Ishikawa (cell line): Measurements from ENCODE around the gene NOTCH1.
A peak's percentile ranks its signal among the peaks of the same experiment; 100 is the strongest.

Experiments used
- CEBPB ChIP-seq: IDR thresholded peaks from 2 replicates; pipeline ENCODE4 v1.6.1; 2012
- CREB1 ChIP-seq: IDR thresholded peaks from 2 replicates; pipeline ENCODE4 v1.6.1; 2012; ENCODE audit warnings: low read depth
- EGR1 ChIP-seq: IDR thresholded peaks from 2 replicates; pipeline ENCODE4 v1.6.1; 2012
- EP300 ChIP-seq: IDR thresholded peaks from 2 replicates; pipeline ENCODE4 v1.6.1; 2012; ENCODE audit warnings: borderline replicate concordance
- FOXM1 ChIP-seq: IDR thresholded peaks from 2 replicates; pipeline ENCODE4 v1.6.1; 2012; ENCODE audit warnings: low read depth, borderline replicate concordance
- NFIC ChIP-seq: IDR thresholded peaks from 2 replicates; pipeline ENCODE4 v1.6.1; 2012
- RAD21 ChIP-seq: IDR thresholded peaks from 2 replicates; pipeline ENCODE4 v1.6.1; 2012; ENCODE audit warnings: low read depth
- REST ChIP-seq: IDR thresholded peaks from 2 replicates; pipeline ENCODE4 v1.6.1; 2012; ENCODE audit warnings: low read depth, mild to moderate bottlenecking
- TAF1 ChIP-seq: IDR thresholded peaks from 2 replicates; pipeline ENCODE4 v1.6.1; 2012; ENCODE audit warnings: low read depth, mild to moderate bottlenecking
- TCF12 ChIP-seq: IDR thresholded peaks from 2 replicates; pipeline ENCODE4 v1.6.1; 2012; ENCODE audit warnings: low read depth
- TEAD4 ChIP-seq: IDR thresholded peaks from 2 replicates; pipeline ENCODE4 v1.6.1; 2012
- YY1 ChIP-seq: IDR thresholded peaks from 2 replicates; pipeline ENCODE4 v1.6.1; 2012; ENCODE audit warnings: low read depth
- ZBTB7A ChIP-seq: IDR thresholded peaks from 2 replicates; pipeline ENCODE4 v1.6.1; 2012; ENCODE audit warnings: low read depth
- TF ChIP-seq, protein P1 (sequence below): IDR thresholded peaks from 2 replicates; pipeline ENCODE4 v1.6.1; 2012
- TF ChIP-seq, protein P2 (sequence below): IDR thresholded peaks from 2 replicates; pipeline ENCODE4 v1.6.1; 2012

NOTCH1 gene

GRCh38 chr9:136568288-136569081 is 22.6 kb upstream of the NOTCH1 start:
- TF ChIP-seq ZBTB7A, result 0 out of 2 replicates have a peak, but pooled peaks have one; percentile 10
- TF ChIP-seq, protein P1, sequence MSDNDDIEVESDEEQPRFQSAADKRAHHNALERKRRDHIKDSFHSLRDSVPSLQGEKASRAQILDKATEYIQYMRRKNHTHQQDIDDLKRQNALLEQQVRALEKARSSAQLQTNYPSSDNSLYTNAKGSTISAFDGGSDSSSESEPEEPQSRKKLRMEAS, result no peak

GRCh38 chr9:136567651-136568287 is 21.9 kb upstream of the NOTCH1 start:
- TF ChIP-seq, protein P2, sequence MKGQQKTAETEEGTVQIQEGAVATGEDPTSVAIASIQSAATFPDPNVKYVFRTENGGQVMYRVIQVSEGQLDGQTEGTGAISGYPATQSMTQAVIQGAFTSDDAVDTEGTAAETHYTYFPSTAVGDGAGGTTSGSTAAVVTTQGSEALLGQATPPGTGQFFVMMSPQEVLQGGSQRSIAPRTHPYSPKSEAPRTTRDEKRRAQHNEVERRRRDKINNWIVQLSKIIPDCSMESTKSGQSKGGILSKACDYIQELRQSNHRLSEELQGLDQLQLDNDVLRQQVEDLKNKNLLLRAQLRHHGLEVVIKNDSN, result peak; percentile 94
- TF ChIP-seq RAD21, result no peak
- TF ChIP-seq TEAD4, result peak; percentile 81
- TF ChIP-seq TCF12, result 0 out of 2 replicates have a peak, but pooled peaks have one; percentile 13
- TF ChIP-seq, protein P1, result peak; percentile 99
- TF ChIP-seq ZBTB7A, result peak; percentile 50; the same call in 1 of the 2 replicates

DNA sequence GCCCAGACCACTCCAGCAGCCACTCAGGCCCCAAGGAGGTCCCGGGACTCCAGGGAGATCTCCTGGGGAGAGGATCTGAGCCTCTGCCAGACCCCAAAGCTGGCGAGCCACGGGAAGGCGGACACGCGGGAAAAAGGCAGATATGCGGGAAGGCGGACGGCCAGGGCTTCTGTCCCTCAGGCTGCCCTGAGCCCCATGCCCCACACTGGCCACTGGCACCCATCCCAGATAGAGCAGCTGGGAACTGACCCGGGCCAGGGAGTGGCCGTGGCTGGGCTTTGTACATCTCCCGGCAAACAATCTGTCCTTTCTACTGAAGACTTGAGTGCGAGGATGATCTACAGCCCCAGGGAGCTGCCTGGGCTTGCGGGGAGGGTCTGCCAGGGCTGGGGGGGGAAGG is 21.1 kb upstream of the NOTCH1 start:
- TF ChIP-seq NFIC (peak; percentile 44), EGR1 (no peak)

- TF ChIP-seq EP300, result no peak
- TF ChIP-seq TAF1, result no peak
- no peak for TF ChIP-seq YY1
- TF ChIP-seq TCF12, result no peak
- TF ChIP-seq CEBPB, result no peak
Measured at GRCh38 chr9:136566553-136566895, 20.7 kb upstream of the NOTCH1 start.

- TF ChIP-seq TCF12 (no peak), TAF1 (no peak), REST (no peak), YY1 (no peak), EGR1 (no peak), NFIC (no peak), TEAD4 (no peak)
Measured at GRCh38 chr9:136565715-136566552, 20.1 kb upstream of the NOTCH1 start.

DNA sequence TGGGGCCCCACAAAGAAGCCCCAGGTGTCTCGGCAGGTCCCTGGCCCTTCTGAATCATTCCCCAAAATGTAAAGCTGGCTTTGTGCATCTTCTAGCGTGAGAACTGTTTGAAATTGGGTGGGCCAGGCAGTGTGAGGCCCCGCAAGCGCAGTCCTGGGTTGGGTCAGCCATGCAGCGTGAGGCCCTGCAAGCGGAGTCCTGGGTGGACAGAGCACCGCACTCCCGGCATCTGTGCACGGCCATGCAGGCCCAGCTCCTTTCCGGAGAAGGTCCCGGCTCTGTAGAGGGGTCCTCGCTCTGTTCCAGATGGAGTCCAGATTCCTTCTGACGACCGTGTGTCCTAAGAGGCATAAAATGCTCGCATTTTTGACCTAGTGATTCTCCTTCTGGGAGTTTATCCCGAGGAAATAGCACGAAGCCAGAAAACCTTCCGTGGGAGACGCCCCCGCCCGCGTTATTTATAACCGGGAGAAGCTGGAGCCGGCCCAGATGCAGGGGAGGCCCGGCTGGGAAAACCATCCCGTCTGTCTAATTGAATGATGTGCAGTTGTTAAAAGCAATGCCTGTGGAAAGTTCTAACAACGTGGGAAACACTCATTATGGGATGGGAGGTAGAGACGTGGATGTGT is 19.4 kb upstream of the NOTCH1 start:
- TF ChIP-seq ZBTB7A (no peak), CEBPB (no peak), FOXM1 (no peak), TCF12 (no peak)

- TF ChIP-seq, protein P1, result peak; percentile 54; the same call in 1 of the 2 replicates
- TF ChIP-seq CEBPB, result peak; percentile 10; the same call in 1 of the 2 replicates
- TF ChIP-seq CREB1, result no peak
- TF ChIP-seq, protein P2, result no peak
- peak; percentile 87 for TF ChIP-seq TCF12
- TF ChIP-seq YY1, result no peak; the same call in 1 of the 2 replicates
- peak; percentile 50; the same call in 1 of the 2 replicates for TF ChIP-seq REST
- TF ChIP-seq RAD21, result peak; percentile 36; the same call in 1 of the 2 replicates
- peak; percentile 43; the same call in 1 of the 2 replicates for TF ChIP-seq EGR1
- TF ChIP-seq NFIC, result peak; percentile 64
- TF ChIP-seq TAF1, result no peak
- peak; percentile 32; the same call in 1 of the 2 replicates for TF ChIP-seq FOXM1
- peak; percentile 72; the same call in 1 of the 2 replicates for TF ChIP-seq ZBTB7A
- TF ChIP-seq TEAD4, result no peak
- peak; percentile 75 for TF ChIP-seq EP300
Measured at GRCh38 chr9:136564379-136564988, 18.6 kb upstream of the NOTCH1 start.
